Activated CD8-positive, alpha-beta memory T cell treated with anti-CD3 and anti-CD28 coated beads for 4 hours (primary cell): ENCODE data around the gene ADIPOR2.
"Not testable (repeated sequence)": the region's sequence is repeated elsewhere in the genome, so short reads cannot be mapped to it uniquely, and the experiment has no call there.

Source experiments
- DNase-seq, 2 donors: peaks; one replicate each; pipeline ENCODE4 v3.0.0-alpha.2; 2020; ENCODE audit warnings: low read depth in 2 of 2

Gene ADIPOR2

DNA sequence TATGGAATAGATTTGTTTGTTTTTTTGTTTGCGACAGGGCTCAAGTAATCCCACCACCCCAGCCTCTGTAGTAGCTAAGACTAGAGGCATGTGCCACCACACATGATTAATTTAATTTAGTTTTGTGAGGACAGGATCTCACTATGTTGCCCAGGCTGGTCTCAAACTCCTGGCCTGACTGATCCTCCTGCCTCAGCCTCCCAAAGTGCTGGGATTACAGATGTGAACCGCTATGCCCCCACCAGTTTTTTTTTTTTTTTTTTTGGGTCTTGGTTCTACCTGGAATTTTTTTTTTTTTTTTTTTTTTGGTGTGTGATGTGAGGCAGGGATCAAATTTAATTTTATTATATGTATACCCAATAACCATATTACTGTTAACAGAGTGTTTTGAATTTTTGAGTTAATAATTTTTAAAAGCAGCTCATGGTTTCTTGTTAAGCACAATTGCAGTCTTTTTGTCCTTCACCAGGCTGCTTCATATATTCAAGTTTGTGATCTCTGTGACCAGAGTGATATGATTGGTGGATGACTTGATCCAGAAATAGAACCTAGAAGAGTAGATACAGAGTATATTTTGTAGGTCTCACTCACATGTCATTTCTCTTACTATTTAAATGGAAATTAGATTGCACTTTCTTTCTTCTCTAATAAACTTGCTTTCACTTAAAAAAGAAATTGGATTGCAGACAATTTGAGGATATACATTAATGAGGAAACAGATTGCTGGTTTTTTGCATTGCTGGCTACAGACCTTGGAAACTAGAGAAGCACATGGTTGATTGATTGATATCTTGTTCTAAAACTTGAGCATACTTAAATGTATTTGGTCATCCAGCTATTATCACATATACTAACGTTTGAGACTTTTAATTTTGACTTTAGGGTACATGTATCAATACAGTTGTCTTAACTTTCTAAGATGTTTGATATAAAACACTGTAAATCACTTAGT lies 13.2 kb downstream of the ADIPOR2 start:
- DNase-seq: no peak

DNA sequence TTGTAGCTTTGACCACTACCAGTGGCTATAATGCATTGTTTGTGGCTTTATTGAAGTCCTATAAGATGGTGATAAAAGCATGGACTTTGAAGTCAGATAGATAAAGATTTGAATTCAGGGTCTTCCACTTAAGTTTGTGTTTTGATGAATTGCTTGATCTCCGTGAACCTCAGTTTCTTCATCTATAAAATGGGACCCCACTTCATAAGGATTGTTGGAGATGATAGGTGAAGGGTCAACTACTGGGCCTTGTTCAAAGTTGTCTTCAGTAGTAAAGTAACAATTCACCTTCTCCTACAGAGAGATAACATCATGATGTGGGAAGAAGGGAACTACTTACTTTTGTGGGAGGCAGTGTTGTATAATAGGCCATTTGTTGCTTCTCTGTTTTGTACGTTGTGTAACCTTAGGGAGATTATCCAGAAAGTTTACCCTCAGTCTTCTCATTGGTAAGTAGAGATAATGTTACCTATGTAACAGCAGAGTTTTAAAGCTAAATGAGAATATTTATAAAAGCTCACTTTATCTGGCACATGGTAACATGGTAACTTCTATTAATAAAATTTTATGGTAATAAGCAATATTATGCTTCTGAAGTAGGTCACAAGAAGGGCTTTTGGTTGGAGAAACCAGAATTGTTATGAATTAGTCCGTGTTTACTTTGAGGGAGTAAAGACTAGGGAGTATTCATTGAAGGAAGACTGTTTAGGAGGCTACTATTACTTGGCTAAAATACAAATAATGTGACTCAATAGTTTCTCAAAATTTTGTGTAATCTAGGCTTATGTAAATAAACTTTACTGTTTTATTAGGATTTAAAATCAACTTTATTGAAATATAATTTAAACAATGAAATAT lies 15.1 kb downstream of the ADIPOR2 start:
- no peak for DNase-seq

- no peak for DNase-seq
Measured at GRCh38 chr12:1706632-1706980, 15.7 kb downstream of the ADIPOR2 start.

- no peak for DNase-seq
Measured at GRCh38 chr12:1707051-1707450, 16.2 kb downstream of the ADIPOR2 start.

GRCh38 chr12:1709968-1710367 lies 19.1 kb downstream of the ADIPOR2 start:
- not testable (repeated sequence) for DNase-seq

DNA sequence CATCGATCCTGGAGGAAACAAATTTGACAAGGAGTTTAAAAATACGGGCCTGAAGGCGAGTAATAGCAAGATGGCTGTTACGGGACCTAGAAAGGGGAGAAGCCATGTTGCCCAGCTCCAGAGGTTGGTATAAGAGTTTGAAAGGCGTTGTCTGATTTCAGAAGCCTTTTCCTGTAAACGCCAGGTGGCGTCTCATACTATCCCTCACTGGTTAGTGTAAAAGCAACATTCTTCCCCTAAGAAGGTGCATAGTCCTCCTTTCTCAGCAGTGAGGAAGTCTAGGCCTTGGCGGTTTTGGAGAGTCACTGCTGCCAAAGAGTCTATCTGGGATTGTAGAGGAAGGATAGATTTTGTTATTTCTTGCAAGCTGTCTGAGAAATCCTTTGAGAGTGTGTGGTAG lies 20.0 kb downstream of the ADIPOR2 start:
- DNase-seq: not testable (repeated sequence)

DNA sequence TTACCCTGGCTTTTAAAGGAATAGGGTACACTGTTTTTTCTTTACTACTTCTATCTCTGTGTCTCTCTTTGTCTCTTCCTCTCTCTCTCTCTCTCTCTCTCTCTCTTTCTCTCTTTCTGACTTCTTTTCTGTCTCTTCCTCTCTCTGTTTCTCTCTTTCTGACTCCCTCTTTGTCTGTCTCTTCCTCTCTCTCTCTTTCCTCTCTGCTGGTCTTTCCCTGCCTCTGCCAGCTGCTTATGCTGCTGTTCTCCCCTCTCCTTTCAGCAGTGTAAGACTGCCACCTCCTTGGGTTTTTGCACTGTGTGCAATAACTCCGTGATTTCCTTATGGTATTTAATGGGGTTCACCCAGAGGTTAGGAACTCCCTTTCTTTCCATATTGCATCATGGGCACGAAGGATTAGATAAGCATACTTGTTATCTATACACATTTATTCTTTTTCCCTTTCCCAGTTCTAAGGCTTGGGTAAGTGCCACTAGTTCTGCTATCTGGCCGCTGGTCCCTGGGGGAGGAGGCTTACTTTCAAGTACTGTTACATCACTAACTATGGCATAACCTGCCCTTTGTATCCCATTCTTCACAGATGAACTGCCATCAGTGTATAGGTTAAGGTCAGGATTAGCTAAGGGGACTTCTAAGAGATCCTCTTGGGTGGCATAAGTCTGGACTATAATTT lies 20.8 kb downstream of the ADIPOR2 start:
- not testable (repeated sequence) for DNase-seq

GRCh38 chr12:1712305-1712704 lies 21.4 kb downstream of the ADIPOR2 start:
- not testable (repeated sequence) for DNase-seq

- DNase-seq: not testable (repeated sequence)
Measured at GRCh38 chr12:1712852-1713251, 22.0 kb downstream of the ADIPOR2 start.

GRCh38 chr12:1713783-1714348 lies 23.0 kb downstream of the ADIPOR2 start:
- not testable (repeated sequence) for DNase-seq

DNA sequence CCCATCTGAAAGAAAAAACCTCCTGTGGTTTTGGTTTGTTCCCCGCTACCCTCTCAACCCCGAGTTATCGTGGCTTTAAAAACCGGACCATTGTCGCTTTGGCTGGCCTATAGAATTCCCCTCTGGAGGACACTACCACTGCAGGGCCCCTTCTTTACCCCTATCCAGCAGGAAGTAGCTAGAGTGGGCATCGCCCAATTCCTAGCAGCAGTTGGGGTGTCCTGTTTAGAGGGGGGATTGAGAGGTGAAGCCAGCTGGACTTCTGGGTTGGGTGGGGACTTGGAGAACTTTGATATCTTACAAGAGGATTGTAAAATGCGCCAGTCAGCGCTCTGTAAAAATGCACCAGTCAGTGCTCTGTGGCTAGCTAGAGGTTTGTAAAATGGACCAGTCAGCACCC lies 24.6 kb downstream of the ADIPOR2 start:
- not testable (repeated sequence) for DNase-seq

GRCh38 chr12:1716215-1716862 lies 25.5 kb downstream of the ADIPOR2 start:
- no peak for DNase-seq

- no peak for DNase-seq
Measured at GRCh38 chr12:1716911-1717310, 26.0 kb downstream of the ADIPOR2 start.

DNA sequence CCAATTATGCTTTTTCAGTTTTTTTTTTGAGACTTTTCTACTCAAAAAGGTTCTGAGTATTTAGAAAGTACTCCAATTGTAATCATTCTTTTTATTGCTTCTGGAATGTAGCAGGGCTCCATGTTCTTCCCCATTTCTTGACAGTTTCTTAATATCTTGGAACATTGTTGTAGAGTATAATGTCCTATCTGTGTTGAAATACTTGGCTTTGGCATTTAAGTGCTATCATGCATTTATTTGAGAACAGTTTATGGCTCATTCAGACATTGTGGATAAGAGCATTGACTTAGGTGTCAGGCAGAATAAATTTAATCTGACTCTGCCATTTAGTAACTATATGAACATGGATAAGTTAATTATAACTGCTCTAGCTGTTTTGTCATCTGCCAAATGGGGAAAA lies 28.3 kb downstream of the ADIPOR2 start:
- DNase-seq: no peak

DNA sequence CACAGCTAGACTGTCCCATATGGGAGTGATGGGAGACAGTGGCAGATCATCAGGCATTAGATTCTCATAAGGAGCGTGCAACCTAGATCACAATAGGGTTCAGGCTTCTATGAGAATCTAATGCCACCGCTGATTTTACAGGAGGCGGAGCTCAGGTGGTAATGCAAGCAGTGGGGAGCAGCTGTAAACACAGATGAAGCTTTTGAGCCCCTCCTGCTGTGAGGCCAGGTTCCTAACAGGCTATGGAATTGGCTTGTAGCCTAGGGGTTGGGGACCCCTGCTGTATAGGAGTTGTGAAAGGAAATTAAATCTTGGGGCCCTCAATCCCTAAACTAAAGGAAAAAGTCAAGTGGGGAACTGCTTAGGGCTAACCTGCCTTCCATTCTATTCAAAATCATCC lies 29.6 kb downstream of the ADIPOR2 start:
- no peak for DNase-seq

- DNase-seq: no peak
Measured at GRCh38 chr12:1723721-1724120, 32.9 kb downstream of the ADIPOR2 start.

GRCh38 chr12:1724250-1724649 lies 33.4 kb downstream of the ADIPOR2 start:
- no peak for DNase-seq

DNA sequence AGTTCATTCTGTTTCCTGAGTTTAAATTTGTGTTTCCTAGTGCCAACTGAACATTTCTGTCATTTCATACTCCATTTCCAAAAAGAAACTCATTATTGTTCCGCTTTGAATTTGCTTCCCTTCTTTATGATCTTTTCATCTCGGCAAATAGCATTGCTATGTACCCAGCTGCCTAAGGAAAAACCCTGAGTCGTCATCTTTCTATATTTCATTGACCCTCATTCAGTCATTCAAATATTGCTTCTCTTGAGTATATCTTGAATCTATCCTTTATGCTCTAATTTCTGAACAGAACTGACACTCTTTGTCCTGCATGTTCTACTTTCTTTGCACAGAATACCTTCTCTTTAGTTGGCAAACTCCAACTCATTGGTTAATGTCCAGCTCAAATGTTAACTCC lies 35.9 kb downstream of the ADIPOR2 start:
- no peak for DNase-seq

GRCh38 chr12:1728824-1729223 lies 38.0 kb downstream of the ADIPOR2 start:
- DNase-seq: no peak

DNA sequence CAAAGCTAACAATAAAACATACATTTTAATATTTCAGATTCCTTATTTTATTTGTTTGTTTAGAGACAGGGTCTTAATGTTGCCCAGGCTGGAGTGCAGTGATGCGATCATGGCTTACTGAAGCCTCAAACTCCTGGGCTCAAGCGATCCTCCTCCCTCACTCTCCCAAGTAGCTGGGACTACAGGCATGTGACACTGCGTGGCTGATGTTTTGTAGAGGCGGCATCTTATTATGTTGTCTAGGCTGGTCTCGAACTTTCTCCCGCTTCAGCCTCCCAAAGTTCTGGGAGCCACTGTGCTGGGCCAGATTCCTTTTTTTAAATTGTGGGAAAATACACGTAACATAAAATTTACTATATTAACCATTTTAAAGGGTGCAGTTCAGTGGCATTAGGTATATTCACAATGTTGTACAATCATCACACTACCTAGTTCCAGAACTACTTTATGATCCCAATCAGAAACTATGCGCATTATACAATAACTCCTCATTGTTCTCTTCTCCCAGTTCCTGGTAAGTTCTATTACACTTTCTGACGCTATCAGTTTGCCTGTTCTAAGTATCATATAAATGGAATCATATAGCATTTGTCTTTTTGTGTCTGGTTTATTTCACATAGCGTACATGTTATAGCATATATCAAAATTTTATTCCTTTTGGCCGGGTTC lies 40.3 kb downstream of the ADIPOR2 start:
- DNase-seq: no peak

DNA sequence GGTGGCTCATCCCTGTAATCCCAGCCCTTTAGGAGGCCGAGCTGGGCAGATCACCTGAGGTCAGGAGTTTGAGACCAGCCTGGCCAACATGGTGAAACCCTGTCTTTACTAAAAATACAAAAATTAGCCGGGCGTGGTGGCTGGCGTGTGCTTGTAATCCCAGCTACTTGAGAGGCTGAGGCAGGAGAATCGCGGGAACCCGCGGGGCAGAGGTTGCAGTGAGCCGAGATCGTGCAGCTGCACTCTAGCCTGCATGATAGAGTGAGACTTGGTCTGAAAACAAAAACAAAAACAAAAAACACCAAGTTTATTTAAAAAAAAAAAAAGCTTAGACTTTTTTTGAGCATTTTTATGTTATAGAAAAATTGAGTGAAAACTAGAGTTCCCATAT lies 40.8 kb downstream of the ADIPOR2 start:
- DNase-seq: not testable (repeated sequence)
